Fibroblast of the aortic adventitia (primary cell): ENCODE data around the gene EFR3B. TPM values are rescaled to one million over a fixed set of nuclear protein-coding genes. Genes with fewer than 3 reads are reported as not detected.

Source experiments
- DNase-seq: peaks from one replicate; pipeline ENCODE4 v3.0.0-alpha.2; 2010; ENCODE audit warnings: low read depth
- H3K4me3 ChIP-seq: 2 replicates; pipeline ENCODE4 v1.5.1; 2011; ENCODE audit warnings: low read depth, mild to moderate bottlenecking, control low read depth, low read length, moderate library complexity
- total RNA-seq: library from RNA; depleted of rRNA; stranded (reverse); fragments of >200 nt; gene quantifications from 2 replicates; pipeline ENCODE4 v1.2.3, GENCODE V29; 2012; ENCODE audit warnings: low replicate concordance
- TF ChIP-seq, protein P1 (sequence below): IDR thresholded peaks from 2 replicates; pipeline ENCODE4 v1.5.1; 2011; ENCODE audit warnings: mild to moderate bottlenecking, low read length, control low read depth, inconsistent platforms; ENCODE audit not compliant: insufficient read depth

EFR3B gene
- total RNA-seq, 1 donor, result 0.99 TPM

DNA sequence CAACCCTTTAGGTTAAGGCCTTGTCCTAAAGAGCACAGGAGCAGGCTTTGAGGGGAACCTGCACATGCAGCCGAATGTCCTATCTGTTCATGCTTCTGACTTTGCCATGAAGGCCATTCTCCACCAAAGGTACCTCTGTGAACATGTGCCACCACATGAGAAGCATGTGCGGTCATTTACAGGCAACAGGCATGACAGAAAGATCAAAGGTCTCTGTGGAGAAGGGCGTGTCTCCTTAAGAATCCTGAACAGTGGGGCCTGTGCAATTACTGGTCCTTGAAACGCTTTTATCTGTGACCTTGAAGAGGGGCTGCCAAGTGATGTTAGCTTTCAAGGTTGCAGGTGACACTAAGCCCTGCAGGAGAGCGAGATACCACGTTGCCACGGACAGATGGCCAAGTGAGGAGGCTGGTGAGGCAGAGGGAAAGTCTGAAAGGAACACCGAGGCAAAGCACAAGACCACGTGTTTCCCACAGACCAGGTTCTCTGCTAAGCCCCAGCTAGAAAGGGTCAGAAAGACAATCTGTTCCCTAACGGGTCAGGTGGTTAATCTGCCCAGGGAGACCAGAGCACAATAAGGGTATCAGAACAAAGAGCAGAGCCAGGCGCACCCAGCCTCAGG is 146.0 kb downstream of the EFR3B start:
- H3K4me3 ChIP-seq, result no peak overlapping the region
- DNase-seq, result no peak
- TF ChIP-seq, protein P1, sequence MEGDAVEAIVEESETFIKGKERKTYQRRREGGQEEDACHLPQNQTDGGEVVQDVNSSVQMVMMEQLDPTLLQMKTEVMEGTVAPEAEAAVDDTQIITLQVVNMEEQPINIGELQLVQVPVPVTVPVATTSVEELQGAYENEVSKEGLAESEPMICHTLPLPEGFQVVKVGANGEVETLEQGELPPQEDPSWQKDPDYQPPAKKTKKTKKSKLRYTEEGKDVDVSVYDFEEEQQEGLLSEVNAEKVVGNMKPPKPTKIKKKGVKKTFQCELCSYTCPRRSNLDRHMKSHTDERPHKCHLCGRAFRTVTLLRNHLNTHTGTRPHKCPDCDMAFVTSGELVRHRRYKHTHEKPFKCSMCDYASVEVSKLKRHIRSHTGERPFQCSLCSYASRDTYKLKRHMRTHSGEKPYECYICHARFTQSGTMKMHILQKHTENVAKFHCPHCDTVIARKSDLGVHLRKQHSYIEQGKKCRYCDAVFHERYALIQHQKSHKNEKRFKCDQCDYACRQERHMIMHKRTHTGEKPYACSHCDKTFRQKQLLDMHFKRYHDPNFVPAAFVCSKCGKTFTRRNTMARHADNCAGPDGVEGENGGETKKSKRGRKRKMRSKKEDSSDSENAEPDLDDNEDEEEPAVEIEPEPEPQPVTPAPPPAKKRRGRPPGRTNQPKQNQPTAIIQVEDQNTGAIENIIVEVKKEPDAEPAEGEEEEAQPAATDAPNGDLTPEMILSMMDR, result no peak

DNA sequence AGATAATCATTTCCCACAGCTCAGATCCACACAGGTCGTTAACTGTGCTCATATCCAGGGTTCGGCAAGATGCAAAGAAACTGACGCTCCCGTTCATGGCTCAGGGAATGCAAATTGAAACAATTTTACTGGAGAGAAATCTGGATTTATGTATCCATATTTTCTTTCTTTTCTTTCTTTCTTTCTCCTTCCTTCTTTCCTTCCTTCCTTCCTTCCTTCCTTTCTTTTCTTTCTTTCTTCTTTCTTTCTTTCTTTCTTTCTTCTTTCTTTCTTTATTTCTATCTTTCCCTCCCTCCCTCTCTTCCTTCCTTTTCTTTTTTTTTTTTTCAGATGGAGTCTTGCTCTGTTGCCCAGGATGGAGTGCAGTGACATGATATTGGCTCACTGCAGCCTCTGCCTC is 146.5 kb downstream of the EFR3B start:
- no peak overlapping the region for H3K4me3 ChIP-seq
- no peak for DNase-seq
- TF ChIP-seq, protein P1, result no peak

DNA sequence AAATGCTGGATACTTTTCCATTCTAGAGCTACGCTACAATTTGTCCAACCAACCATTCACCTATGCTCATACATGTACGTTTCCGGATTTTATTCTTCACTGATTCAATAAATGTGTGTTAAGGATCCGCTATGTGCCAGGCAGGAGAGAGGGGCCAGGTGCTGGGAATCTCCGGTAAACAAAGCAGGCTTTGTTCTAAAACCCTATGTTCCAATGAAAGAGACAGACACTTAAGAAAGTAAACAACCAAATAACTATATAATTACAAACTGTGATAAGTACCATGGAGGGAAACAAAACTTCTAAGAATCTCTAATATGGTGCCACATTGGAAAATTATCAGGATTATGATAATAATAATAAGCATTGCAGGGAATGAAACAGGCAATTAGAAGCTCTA is 148.7 kb downstream of the EFR3B start:
- DNase-seq, result no peak
- TF ChIP-seq, protein P1, result no peak
- H3K4me3 ChIP-seq, result no peak overlapping the region

DNA sequence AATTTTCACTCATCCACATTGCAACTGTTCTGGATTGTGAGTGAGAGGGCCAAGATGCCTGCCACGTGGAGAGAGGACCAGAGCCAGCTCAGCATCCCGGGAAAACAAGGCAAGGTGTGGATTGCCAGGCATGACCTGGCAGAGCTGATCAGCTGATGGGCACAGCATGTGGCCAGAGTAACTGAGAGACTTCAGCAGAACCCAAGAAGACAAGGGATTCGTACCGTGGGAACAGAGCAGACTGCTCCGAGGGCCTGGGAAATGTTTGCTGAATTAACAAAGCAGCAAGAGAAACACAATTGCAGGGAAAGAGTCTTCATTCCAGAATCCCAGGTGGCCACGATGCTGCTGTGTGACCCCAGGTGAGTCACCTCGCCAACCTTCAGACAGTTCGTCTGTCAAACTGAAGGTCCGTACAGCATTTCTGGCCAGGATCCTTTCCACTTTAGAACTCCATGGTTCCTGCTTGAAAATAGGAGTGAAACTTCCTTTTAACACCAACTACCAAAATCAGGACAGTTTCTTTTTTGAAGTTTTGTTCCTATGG is 152.8 kb downstream of the EFR3B start:
- no peak overlapping the region for H3K4me3 ChIP-seq
- TF ChIP-seq, protein P1, result no peak
- no peak for DNase-seq

DNA sequence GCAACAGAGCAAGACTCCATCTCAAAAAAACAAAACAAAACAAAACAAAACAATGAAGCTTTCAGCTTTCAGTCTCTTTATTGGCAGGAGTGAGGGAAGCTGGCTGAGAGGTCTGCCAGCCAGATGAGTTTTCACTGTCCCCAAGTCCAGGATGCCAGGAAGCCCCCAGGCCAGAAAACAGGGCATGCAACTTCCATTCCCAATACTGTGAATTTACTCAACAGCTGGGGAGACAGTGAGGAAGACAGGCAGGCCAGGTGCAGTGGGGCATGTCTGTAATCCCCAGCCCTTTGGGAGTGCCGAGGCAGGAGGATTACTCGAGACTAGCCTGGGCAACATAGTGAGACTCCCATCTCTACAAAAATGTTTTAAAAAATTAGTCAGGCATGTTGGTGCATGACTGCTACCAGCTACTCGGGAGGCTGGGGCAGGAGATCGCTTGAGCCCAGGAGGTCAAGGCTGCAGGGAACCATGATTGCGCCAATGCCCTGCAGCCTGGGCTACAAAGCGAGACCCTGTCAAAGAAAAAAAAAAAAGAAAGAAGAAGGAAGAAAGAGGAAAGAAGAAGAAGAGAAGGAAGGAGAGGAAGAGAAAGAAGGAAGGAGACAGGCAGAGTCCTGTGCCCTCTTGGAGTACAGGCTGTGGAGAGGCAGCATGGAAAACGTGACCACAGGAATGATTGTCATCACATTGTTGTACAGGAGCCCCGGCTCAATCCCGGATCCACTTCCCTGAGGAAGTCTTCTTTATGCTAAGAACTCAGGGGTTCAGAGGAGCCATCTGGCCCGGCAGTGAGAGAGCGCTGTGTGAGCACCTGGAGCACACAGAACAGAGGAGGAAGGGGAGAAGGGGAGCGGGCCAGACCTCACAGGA is 155.7 kb downstream of the EFR3B start:
- no peak for DNase-seq

DNA sequence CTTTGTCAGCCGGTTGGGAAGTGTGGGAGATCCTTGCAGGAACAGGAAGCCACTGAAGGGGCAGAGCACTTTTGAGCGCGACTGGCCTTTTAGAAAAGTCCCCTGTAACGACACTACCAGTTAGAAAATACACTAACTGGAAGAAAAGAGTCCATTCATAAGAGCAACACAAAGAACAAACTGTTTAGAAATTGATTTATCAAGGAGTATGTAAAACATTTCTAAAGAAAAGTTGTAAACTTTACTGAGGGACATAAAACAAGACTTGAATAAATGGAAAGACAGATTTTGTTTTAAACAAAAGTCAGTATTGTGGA is 156.3 kb downstream of the EFR3B start:
- TF ChIP-seq, protein P1, result no peak

More for the DNA sequence above, 155.7 kb downstream of the EFR3B start:
- TF ChIP-seq, protein P1, result no peak
- H3K4me3 ChIP-seq, result no peak overlapping the region

More for the DNA sequence above, 156.3 kb downstream of the EFR3B start:
- DNase-seq, result no peak
- no peak overlapping the region for H3K4me3 ChIP-seq
